Kasumi-1 (cell line): ENCODE measurements around the gene HSPA12A.

Source experiments
- DNase-seq, 2 experiments: peaks; one replicate each; lab custom pipeline; 2025; lab: John Stamatoyannopoulos, UW

Gene HSPA12A

GRCh38 chr10:116690356-116691322, 51.7 kb downstream of the HSPA12A start:
- DNase-seq, result no peak

- DNase-seq, result no peak
Observed at GRCh38 chr10:116689744-116690143, 52.6 kb downstream of the HSPA12A start.

- DNase-seq, result no peak
Observed at GRCh38 chr10:116688741-116689495, 53.4 kb downstream of the HSPA12A start.

- no peak for DNase-seq
Observed at GRCh38 chr10:116688241-116688711, 54.1 kb downstream of the HSPA12A start.

GRCh38 chr10:116687633-116688032, 54.7 kb downstream of the HSPA12A start:
- no peak for DNase-seq

- no peak for DNase-seq
Observed at GRCh38 chr10:116686632-116687031, 55.7 kb downstream of the HSPA12A start.

GRCh38 chr10:116685807-116686206, 56.6 kb downstream of the HSPA12A start:
- no peak for DNase-seq

GRCh38 chr10:116684781-116685180, 57.6 kb downstream of the HSPA12A start:
- no peak for DNase-seq

GRCh38 chr10:116683821-116684220, 58.5 kb downstream of the HSPA12A start:
- DNase-seq, result no peak

GRCh38 chr10:116683166-116683565, 59.2 kb downstream of the HSPA12A start:
- DNase-seq, result no peak

- DNase-seq, result no peak
Observed at GRCh38 chr10:116679351-116679750, 63.0 kb downstream of the HSPA12A start.

GRCh38 chr10:116676633-116677032, 65.7 kb downstream of the HSPA12A start:
- DNase-seq, result no peak

- no peak for DNase-seq
Observed at GRCh38 chr10:116676118-116676517, 66.2 kb downstream of the HSPA12A start.

- no peak for DNase-seq
Observed at GRCh38 chr10:116674901-116675423, 67.4 kb downstream of the HSPA12A start.

GRCh38 chr10:116673866-116674265, 68.5 kb downstream of the HSPA12A start:
- DNase-seq, result no peak

GRCh38 chr10:116672891-116673290, 69.5 kb downstream of the HSPA12A start:
- no peak for DNase-seq

- DNase-seq, result no peak
Observed at GRCh38 chr10:116671274-116671926, 71.0 kb downstream of the HSPA12A start.

GRCh38 chr10:116670706-116671105, 71.7 kb downstream of the HSPA12A start:
- DNase-seq, result no peak

- no peak for DNase-seq
Observed at GRCh38 chr10:116669832-116670644, 72.3 kb downstream of the HSPA12A start.

GRCh38 chr10:116669080-116669479, 73.3 kb downstream of the HSPA12A start:
- DNase-seq, result no peak

- no peak for DNase-seq
Observed at GRCh38 chr10:116668446-116668845, 73.9 kb downstream of the HSPA12A start.
